HG03039 (cell line): Measurements from ENCODE around the gene FER.
"Not testable (repeated sequence)": the region's sequence is repeated elsewhere in the genome, so short reads cannot be mapped to it uniquely, and the experiment has no call there.

ENCODE experiments used
- ATAC-seq: cut with Tn5 transposase; IDR thresholded peaks from one replicate; pipeline ENCODE4 v1.9.1; 2021; ENCODE audit warnings: mild to moderate bottlenecking, moderate library complexity; ENCODE audit not compliant: unreplicated experiment

FER gene

DNA sequence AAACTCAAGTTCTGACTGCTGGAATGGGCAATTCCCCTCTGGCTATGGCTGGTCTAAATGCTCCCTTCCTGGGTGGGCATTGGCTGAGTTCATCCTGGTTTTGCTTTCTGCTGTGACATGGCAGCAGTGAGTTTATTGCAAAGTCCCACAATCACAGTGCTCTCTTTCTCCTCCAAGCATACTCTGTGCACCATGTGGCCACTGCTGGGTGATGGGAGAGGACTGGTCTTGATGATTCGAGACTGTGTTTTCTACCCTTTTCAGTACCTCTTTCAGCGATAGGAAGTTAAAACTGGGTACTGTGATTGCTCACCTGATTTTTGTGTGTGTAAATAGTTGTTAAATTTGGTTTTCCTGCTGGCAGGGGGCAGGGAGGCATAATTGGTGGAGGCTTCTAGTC, 49.7 kb downstream of the FER start:
- ATAC-seq: no peak

GRCh38 chr5:108797986-108798385, 50.3 kb downstream of the FER start:
- no peak for ATAC-seq

DNA sequence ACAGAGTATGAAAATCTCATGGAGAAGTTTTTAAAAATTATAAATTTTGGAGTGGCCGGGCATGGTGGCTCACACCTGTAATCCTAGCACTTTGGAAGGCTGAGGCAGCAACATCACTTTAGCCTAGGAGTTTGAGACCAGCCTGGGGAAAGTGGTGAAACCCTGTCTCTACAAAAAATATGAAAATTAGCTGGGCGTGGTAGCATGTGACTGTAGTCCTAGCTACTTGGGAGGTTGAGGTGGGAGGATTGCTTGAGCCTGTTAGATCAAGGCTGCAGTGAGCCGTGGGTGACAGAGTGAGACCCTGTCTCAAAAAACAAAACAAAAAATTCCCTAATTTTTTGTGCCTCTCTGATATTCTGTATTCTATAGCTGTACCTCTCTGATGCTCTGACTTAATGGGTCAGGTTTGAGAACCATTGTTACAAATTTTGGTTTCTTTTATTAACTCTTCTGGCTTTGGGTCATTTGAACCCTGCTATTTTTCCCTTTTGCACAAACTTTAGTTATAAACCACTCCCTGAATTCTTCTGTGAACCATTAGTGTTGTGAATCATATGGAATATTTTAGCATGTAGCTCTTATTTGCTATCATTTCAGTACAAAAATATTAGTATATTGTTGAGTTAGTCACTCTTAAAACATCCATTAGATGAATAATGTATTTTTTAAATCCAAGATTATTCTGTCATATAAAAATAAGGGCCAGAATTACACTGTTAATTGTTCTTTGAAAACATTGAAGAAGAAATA, 51.0 kb downstream of the FER start:
- no peak for ATAC-seq

GRCh38 chr5:108801301-108801700, 53.6 kb downstream of the FER start:
- ATAC-seq: no peak

DNA sequence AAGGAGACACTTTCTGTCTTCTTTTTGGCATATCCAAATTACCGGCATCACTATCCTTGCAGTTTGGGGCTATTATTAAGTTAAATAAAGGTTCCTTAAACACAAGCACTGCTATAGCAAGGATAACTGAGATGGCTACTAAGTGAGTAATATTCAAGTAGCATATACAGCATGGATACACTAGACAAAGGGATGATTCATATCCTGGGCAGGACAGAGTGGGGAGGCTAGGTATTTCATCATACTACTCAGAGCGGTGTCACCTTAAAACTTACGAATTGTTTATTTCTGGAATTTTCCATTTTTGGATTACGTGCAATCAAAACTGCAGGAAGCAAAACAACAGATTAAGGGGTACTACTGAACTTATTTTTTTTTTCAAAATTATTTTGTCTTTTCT, 54.1 kb downstream of the FER start:
- ATAC-seq: no peak

- no peak for ATAC-seq
Observed at GRCh38 chr5:108810717-108811116, 63.0 kb downstream of the FER start.

DNA sequence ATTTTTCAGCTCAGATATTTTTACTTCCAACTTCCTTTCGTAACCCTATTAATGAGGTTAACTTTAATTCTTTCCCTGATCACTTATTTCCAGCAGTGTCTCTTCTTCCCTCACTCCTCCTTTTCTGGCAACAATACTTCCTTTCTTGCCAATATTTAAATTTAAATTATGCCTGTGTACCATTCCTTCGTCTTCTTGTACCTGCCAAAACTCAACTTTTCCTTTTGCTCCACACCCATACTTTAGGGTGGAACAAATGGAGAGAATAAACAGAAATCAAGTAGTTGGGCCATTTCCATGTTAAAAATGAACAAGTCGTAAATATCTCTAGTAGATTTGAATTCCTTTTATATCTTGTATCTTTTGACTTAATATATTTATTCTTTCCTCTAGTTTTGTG, 66.0 kb downstream of the FER start:
- no peak for ATAC-seq

GRCh38 chr5:108814551-108814950, 66.9 kb downstream of the FER start:
- ATAC-seq: no peak

- peak; percentile 99 for ATAC-seq
Observed at GRCh38 chr5:108818613-108819272, 71.0 kb downstream of the FER start.

GRCh38 chr5:108820983-108821382, 73.3 kb downstream of the FER start:
- ATAC-seq: no peak

GRCh38 chr5:108822211-108822947, 74.7 kb downstream of the FER start:
- no peak for ATAC-seq

DNA sequence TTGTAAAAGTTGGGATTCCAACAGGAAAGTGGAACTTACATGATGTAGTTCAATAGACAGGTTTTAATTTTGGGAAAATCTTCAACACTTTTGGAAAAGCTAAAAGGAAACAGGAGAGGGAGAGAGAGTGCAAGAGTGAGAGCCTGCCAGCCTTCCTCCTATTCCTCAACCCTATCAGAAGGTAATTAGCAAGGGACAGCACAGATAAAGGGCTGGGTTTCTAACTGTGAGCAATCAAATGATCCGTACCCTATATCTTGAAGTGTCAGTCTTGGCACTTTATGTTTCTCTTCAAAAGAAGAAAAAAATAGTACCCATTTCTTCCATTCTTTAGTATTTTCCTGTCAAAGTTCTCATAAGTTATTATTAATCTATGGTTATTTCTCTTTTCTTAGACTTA, 79.4 kb downstream of the FER start:
- ATAC-seq: no peak

GRCh38 chr5:108830705-108831276, 83.1 kb downstream of the FER start:
- no peak for ATAC-seq

DNA sequence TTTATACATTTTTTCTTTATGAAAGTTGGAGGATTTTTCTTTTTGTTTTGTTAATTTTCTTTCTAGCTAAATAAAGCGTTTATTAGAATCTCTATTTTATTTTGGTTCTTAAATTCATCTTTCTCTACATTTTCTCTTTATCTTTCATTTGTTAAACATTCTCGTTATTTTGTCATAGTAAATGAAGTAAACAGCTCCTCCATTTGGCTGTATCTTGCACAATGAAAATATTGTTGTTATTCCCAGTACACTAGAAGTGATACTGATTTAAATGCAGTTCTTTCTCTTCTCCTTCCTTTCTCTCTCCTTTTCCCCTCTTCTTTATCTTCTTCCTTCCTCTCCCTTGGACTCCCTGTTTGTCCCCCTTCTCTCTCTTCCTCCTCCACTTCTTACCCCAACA, 88.8 kb downstream of the FER start:
- ATAC-seq: no peak

- ATAC-seq: not testable (repeated sequence)
Observed at GRCh38 chr5:108842260-108842941, 94.7 kb downstream of the FER start.

- ATAC-seq: not testable (repeated sequence)
Observed at GRCh38 chr5:108851129-108851528, 103.4 kb downstream of the FER start.

GRCh38 chr5:108857905-108858304, 110.2 kb downstream of the FER start:
- no peak for ATAC-seq

DNA sequence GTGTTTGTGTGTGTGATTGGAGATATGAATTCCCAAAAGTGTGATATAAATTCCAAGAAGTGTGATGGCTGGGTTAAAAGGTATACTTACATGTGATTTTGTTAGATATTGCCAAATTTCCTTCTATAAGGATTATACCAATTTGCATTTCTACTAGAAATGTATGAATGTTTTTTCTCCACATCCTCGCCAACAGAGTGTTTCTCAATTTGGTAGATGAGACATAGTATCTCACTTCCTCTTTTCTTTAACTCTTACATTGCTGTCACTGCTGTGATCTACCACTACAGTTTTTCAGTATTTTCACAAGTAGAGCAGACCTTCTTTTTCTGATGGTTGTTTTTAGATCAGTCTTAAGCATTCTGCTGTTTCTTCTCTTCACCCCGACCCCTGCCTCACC, 111.3 kb downstream of the FER start:
- ATAC-seq: peak; percentile 92

DNA sequence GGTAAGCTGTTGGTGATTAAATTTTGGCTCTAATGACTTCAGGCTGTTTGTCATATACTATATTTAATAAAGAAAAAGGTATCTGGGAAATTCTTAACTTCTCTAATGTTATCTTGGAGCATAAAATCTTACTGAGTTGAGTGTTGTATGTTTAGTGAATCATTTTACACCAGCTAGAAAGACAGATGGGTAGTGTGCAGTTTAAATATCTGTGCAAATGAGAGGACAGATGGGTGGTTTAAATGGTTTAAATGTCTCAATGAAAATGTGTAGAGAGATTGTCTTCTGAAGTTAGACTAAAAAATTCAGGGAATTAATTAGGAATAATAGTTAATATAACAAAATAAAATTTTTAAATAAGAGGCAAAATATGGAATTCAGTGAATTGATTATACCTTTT, 114.5 kb downstream of the FER start:
- no peak for ATAC-seq

DNA sequence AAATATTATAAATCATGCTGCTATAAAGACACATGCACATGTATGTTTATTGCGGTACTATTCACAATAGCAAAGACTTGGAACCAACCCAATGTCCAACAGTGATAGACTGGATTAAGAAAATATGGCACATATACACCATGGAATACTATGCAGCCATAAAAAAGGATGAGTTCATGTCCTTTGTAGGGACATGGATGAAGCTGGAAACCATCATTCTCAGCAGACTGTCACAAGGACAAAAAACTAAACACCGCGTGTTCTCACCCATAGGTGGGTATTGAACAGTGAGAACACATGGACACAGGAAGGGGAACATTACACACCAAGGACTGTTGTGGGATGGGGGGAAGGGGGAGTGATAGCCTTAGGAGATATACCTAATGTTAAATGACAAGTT, 118.4 kb downstream of the FER start:
- not testable (repeated sequence) for ATAC-seq

DNA sequence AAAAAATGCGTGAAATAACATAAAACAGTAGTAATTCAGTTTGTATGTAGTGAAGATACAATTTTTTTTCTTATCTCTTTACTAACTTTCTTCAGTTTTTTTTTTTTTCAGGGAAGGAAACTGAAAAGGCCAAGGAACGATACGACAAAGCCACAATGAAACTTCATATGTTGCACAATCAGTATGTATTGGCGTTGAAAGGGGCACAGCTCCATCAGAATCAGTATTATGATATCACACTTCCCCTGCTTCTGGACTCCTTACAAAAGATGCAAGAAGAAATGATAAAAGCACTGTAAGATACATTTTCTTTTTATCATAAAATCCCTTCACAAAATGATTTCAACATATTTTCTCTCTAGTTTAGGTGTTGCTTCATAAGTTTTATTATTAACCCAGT, 120.0 kb downstream of the FER start:
- no peak for ATAC-seq
